Kidney glomerular epithelial cell (primary cell): ENCODE data around the gene CCDC172.
A peak's percentile ranks its signal among the peaks of the same experiment; 100 is the strongest.
"Not testable (repeated sequence)": the region's sequence is repeated elsewhere in the genome, so short reads cannot be mapped to it uniquely, and the experiment has no call there.

Experiments
- DNase-seq: peaks from one replicate; lab custom pipeline; 2025; lab: John Stamatoyannopoulos, UW

CCDC172 gene

GRCh38 chr10:116336866-116337265 is 12.6 kb downstream of the CCDC172 start:
- no peak for DNase-seq

GRCh38 chr10:116352125-116352524 is 27.9 kb downstream of the CCDC172 start:
- no peak for DNase-seq

DNA sequence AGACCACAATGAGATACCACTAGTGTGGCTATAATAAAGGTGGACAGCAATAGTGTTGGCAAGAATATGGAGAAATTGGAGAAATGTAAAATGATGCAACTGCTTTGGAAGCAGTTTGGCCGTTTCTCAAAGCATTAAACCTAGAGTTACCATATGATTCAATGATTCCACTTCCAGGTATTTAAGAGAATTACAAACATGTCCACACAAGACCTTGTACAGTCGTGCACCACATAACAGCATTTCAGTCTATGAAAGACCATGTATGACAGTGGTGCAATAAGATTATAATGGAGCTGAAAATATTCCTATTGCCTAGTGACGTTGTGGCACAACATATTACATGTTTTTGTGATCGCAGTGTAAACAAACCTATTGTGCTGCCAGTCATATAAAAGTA is 29.6 kb downstream of the CCDC172 start:
- DNase-seq: no peak

GRCh38 chr10:116355341-116355740 is 31.1 kb downstream of the CCDC172 start:
- no peak for DNase-seq

DNA sequence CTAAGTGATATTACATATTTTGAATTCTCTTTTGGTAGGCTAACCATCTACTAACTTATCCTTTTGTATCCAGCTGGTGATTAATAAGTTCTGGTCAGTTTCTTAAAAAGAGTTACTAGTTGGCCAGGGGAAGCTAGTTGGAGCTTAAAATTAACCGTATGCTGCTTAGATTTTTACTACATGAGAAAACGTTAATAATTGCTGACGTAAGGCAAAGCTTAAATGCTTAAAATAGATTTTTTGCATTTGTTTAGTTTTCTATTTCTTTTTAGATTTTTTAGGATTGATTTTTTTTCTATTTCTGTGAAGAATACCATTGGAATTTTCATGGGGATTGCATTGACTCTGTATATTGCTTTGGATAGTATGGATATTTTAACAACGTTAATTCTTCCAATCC is 32.6 kb downstream of the CCDC172 start:
- DNase-seq: no peak

- DNase-seq: no peak
Observed at GRCh38 chr10:116364868-116365267, 40.6 kb downstream of the CCDC172 start.

DNA sequence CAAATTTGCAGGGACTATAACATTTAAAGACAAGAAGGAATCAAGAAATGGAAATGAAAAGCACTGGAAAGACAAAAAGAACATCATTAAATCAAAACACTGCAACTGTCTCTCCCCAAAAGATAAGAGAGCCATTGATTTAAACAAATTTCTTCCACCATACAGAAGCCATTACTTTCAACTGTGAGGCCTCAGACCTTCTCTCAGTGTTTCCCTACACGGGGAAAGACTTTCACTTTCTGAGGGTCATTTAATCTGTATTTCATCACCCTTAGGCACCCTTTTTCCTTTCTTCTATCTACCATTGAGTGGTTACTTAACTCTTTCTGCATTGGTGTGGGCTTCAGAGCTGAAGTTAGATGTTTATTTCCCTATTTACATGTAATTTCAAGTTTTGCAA is 47.5 kb downstream of the CCDC172 start:
- no peak for DNase-seq

DNA sequence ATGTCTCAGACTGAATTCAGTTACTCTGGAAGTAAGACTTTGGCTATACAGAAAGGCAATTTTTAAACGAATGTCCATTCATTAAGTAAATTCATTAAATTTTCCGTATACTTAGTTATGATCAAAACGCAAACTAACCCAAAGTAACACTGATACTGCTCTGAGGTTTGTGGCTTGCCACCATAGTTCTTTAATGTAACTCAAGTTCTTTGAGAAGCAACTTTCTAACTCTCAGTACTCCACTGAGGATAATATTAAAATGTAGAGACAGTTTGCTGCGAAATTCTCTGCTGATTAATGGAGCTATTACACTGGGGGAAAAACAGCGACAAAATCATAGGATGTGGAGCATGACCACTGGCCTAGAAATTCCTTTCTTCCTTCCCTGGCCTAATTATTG is 58.0 kb downstream of the CCDC172 start:
- no peak for DNase-seq

- DNase-seq: no peak
Observed at GRCh38 chr10:116385311-116385710, 61.1 kb downstream of the CCDC172 start.

DNA sequence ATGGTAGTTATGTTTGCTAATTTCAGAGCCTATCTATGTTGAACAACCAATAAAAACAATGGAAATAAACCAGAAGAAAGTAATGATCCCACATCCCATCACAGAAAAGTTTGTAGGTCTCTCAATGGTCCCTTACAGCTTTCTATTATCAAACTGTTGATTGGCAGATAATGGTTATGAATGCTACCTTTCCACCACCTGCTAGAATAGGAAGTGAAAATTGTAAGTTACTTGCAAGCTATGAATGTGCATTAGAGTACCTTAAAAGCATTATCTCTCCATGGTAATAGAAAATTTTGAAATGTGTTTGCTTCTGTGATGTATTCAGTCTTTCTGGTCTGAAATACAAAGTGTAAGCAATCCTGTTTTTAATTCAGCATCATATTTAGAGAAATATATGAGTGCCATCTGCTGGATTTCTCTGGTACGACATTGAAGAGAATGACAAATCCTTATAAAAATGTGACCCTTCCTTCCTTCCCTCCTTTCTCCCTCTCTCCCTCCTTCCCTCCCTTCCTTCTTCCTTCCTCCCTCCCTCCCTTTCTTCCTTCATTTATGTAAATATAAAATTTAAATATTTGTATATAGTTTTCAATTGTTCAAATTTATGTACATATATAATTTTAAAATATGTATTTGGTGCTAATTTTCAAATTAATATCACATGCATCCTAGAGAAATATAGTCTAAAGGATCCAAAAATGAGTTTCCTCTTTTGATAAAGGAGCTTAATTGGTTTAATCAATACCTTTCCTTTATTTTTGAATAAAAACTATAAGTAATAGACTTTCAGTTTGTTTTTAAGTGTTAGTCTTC is 62.0 kb downstream of the CCDC172 start:
- DNase-seq: peak; percentile 39

DNA sequence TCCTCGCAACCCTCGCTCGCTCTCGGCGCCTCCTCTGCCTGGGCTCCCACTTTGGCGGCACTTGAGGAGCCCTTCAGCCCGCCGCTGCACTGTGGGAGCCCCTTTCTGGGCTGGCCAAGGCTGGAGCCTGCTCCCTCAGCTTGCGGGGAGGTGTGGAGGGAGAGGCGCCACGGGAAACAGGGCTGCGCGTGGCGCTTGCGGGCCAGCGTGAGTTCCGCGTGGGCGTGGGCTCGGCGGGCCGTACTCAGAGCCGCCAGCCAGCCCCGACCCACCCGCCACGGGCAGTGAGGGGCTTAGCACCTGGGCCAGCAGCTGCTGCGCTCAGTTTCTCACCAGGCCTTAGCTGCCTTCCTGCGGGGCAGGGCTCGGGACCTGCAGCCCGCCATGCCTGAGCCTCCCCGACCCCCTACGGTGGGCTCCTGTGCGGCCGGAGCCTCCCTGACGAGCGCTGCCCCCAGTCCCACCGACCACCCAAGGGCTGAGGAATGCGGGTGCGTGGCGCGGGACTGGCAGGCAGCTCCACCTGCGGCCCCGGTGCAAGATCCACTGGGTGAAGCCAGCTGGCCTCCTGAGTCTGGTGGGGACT is 69.1 kb downstream of the CCDC172 start:
- DNase-seq: not testable (repeated sequence)

GRCh38 chr10:116395223-116395985 is 71.2 kb downstream of the CCDC172 start:
- no peak for DNase-seq

- no peak for DNase-seq
Observed at GRCh38 chr10:116398224-116398623, 74.0 kb downstream of the CCDC172 start.

GRCh38 chr10:116402858-116403257 is 78.6 kb downstream of the CCDC172 start:
- DNase-seq: no peak

DNA sequence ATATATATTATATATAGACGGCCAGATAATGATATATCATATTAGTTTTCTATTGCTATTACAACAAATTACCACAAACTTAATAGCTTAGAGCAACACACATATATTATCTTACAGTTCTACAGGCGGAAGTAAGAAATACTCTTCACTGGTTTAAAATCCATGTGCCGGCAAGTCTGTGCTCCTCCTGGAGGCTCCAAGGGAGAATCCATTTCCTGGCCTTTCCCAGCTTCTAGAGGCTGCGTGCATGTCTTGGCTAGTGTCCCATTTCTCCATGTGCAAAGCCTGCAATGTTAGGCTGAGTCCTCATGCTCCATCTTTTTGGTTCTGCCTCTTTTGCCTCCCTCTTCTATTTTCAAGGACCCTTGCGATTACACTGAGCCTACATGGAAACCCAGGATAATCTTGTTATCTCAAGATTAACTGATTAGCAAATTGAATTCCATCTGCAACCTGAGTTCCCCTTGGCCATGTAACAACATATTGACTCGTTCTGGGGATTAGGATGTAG is 79.5 kb downstream of the CCDC172 start:
- no peak for DNase-seq

- DNase-seq: no peak
Observed at GRCh38 chr10:116408719-116409118, 84.5 kb downstream of the CCDC172 start.

GRCh38 chr10:116410351-116410750 is 86.1 kb downstream of the CCDC172 start:
- no peak for DNase-seq

DNA sequence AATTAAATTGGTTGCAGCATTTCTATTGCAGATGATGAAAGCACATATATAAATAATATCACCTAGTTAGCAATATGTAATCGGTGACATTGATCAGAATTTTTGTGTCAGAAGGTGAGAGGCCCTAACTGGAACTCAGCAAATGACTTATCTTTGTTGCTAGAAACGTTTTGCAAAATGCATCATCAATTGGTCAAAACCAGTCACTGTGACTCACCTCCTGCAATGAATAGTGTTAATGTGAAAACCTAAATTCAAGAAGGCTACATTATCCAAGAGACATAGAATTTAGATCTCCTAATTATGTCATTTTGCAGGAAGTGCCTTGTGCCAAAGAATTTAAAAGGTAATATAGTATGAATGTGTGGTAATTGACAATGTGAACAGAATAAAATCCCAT is 93.6 kb downstream of the CCDC172 start:
- no peak for DNase-seq

- no peak for DNase-seq
Observed at GRCh38 chr10:116418389-116418788, 94.1 kb downstream of the CCDC172 start.

DNA sequence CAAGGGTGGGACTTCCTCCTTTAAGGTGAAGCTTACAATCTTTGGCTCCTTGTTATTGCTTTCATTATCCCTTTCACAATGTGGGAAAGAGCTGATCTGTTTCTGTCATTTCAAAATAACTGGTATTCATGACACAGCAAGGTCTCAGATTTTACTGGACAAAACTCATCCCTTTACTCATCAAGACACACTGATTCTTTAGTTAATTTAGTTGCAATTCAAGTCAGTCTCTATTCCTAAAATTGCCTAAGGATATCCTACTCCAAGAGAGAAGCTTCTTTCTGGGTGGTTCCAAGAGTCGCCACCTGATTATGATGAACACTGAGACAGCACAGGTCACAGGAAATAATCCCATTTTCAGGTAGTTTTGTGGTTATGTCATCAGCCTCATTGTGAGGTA is 97.6 kb downstream of the CCDC172 start:
- no peak for DNase-seq

DNA sequence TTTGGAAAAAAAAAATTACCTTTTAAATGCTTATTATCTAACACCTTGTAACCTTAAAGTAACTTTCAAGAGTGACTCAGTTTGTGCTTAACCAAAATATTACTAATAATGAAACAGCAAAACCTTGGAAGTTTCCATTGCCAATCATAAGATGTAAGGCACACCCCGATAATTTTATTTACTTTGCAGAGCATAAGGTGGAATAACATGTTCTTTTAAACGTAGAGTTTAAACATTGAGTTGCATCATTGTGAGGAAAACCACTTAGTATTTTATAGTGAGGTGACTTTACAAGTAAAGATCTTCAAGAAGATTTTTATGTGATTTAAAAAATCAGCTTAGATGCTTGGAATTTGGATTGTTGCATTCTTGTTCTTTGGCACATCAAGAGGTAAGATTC is 103.4 kb downstream of the CCDC172 start, which contains the start of gene PNLIPRP3:
Gene PNLIPRP3 (plus strand): TSS at position 177 of the 400 bp plus-strand sequence. CDS start 166 bp downstream, at position 343.
- no peak for DNase-seq

DNA sequence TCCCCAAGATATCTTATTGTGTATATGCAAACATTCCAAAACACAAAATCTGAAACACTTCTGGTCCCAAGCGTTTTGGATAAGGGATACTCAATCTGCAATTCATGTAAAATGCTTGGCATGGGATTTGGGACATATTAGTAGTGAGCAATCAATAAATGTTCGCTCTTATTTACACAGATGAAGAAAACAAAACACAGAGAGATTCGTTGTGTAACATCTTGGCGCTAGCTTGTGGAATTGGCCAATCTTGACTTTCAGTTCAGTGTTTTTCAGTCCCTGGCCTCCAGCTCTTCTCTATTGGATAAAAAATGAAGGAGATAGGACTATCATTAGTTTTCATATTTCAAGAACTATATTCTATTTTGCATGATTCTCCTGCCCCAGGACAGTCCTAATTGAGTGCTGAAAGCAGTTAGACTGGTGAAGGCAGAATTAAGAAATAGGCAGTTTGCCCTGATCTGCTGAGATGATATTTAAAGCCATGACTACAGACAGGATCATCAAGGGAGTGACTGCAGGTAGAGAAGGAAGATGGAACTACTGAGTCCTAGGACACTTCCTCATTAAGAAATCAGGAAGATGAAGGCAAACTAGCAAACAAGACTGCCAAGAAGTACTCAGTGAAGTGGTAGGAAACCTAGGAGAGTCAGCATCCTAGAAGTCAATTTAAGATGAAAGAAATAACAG is 105.2 kb downstream of the CCDC172 start:
- no peak for DNase-seq
